SK-N-SH (cell line): ENCODE measurements around the gene ZNF557. TPM values are rescaled to one million over a fixed set of nuclear protein-coding genes. Genes with fewer than 3 reads are reported as not detected.

Experiments
- CTCF ChIA-PET: fragments of 300-600, 350-600 bp; formaldehyde crosslinking; extraction: SDS; loops from one replicate; lab custom pipeline; 2021; lab: Yijun Ruan, JAX
- POLR2A ChIA-PET: fragments of 350-600 bp; sonication (Branson Sonifier 250); formaldehyde crosslinking; extraction: SDS; loops from one replicate; lab custom pipeline; 2020; ENCODE audit warnings: antibody characterized with exemption, inconsistent platforms; lab: Yijun Ruan, JAX
- DNase-seq: peaks from one replicate; pipeline ENCODE4 v3.0.0; 2012
- H2AFZ ChIP-seq: fragments of 200-600 bp; sonication (generic); 2 replicates; pipeline ENCODE4 v1.8.1; 2016; ENCODE audit warnings: antibody characterized with exemption, mild to moderate bottlenecking, low read depth
- H3F3A ChIP-seq: fragments of 200-600 bp; sonication (generic); replicated peaks from 2 replicates; pipeline ENCODE3; 2016; ENCODE audit warnings: antibody characterized with exemption, mild to moderate bottlenecking; ENCODE audit not compliant: insufficient read depth
- H3K27ac ChIP-seq, 2 experiments: fragments of 200-500 bp in 1 of 2; fragments of 200-600 bp in 1 of 2; sonication (Bioruptor generic) in 1 of 2; sonication (generic), shearing (Covaris generic) in 1 of 2; 2 replicates each; pipeline versions ENCODE4 v1.5.1 to v1.6.1; 2014 to 2016; ENCODE audit warnings: low read depth in 2 of 2, inconsistent platforms in 1 of 2, low read length in 1 of 2, mild to moderate bottlenecking in 1 of 2, mixed read lengths in 1 of 2
- H3K27me3 ChIP-seq: fragments of 200-600 bp; sonication (generic), shearing (Covaris generic); 2 replicates; pipeline ENCODE4 v1.6.1; 2016; ENCODE audit warnings: mixed run types; ENCODE audit not compliant: insufficient read depth
- H3K36me3 ChIP-seq, 2 experiments: fragments of 200-500 bp in 1 of 2; fragments of 200-600 bp in 1 of 2; sonication (Bioruptor generic) in 1 of 2; sonication (generic) in 1 of 2; replicated peaks in 1 of 2; 2 replicates each; pipeline versions ENCODE3 to v1.5.1; 2014 to 2016; ENCODE audit warnings: low read length in 1 of 2, mild to moderate bottlenecking in 1 of 2; ENCODE audit not compliant: insufficient read depth in 2 of 2, control insufficient read depth in 1 of 2
- H3K4me1 ChIP-seq, 2 experiments: fragments of 200-500 bp in 1 of 2; fragments of 200-600 bp in 1 of 2; sonication (Bioruptor generic) in 1 of 2; sonication (generic), shearing (Covaris generic) in 1 of 2; 2 replicates each; pipeline versions ENCODE4 v1.5.1 to v1.6.1; 2014 to 2016; ENCODE audit warnings: low read depth in 1 of 2, low read length in 1 of 2, mixed run types in 1 of 2; ENCODE audit not compliant: insufficient read depth in 2 of 2, control insufficient read depth in 1 of 2
- H3K4me2 ChIP-seq: fragments of 200-600 bp; sonication (generic), shearing (Covaris generic); 2 replicates; pipeline ENCODE4 v1.6.1; 2017; ENCODE audit warnings: mixed run types
- H3K4me3 ChIP-seq, 2 experiments: fragments of 200-500 bp in 1 of 2; fragments of 200-600 bp in 1 of 2; sonication (Bioruptor generic) in 1 of 2; sonication (generic), shearing (Covaris generic) in 1 of 2; 2 replicates each; pipeline versions ENCODE4 v1.5.1 to v1.8.1; 2014 to 2016; ENCODE audit warnings: low read depth in 2 of 2, inconsistent platforms in 1 of 2, low read length in 1 of 2, mild to moderate bottlenecking in 1 of 2, mixed read lengths in 1 of 2, moderate library complexity in 1 of 2
- H3K79me2 ChIP-seq: fragments of 200-600 bp; sonication (generic); 2 replicates; pipeline ENCODE4 v1.8.1; 2017; ENCODE audit warnings: mild to moderate bottlenecking; ENCODE audit not compliant: insufficient read depth
- H3K9ac ChIP-seq: fragments of 200-600 bp; sonication (generic); 2 replicates; pipeline ENCODE4 v1.6.1; 2017; ENCODE audit warnings: mixed run types
- H3K9me2 ChIP-seq: fragments of 200-600 bp; sonication (generic); 2 replicates; pipeline ENCODE4 v1.6.1; 2017; ENCODE audit warnings: mixed run types
- H3K9me3 ChIP-seq: fragments of 200-600 bp; sonication (generic); 2 replicates; pipeline ENCODE4 v1.6.1; 2017; ENCODE audit warnings: mixed run types, mild to moderate bottlenecking, moderate library complexity
- H4K20me1 ChIP-seq: fragments of 200-600 bp; sonication (generic); 2 replicates; pipeline ENCODE4 v1.6.1; 2017; ENCODE audit warnings: mild to moderate bottlenecking, mixed run types; ENCODE audit not compliant: insufficient read depth
- CHD2 ChIP-seq: fragments of 150-350 bp; IDR thresholded peaks from 2 replicates; pipeline ENCODE4 v1.6.1; 2018; ENCODE audit warnings: low read length; ENCODE audit not compliant: partially characterized antibody
- ELF1 ChIP-seq: IDR thresholded peaks from 2 replicates; pipeline ENCODE4 v1.4.0; 2012
- EZH2phosphoT487 ChIP-seq: fragments of 200-600 bp; sonication (generic); IDR thresholded peaks from 2 replicates; pipeline ENCODE4 v1.6.1; 2017; ENCODE audit warnings: low read depth, mixed run types, mild to moderate bottlenecking, antibody characterized with exemption, moderate library complexity, borderline replicate concordance
- FOSL2 ChIP-seq: IDR thresholded peaks from 2 replicates; pipeline ENCODE4 v1.4.0; 2012; ENCODE audit warnings: low read depth, mild to moderate bottlenecking, moderate library complexity, borderline replicate concordance
- FOXM1 ChIP-seq: IDR thresholded peaks from 2 replicates; pipeline ENCODE4 v1.4.0; 2012; ENCODE audit warnings: low read depth, mild to moderate bottlenecking
- GABPA ChIP-seq: IDR thresholded peaks from 2 replicates; pipeline ENCODE4 v1.4.0; 2012; ENCODE audit warnings: low read depth, mild to moderate bottlenecking
- MEF2A ChIP-seq: IDR thresholded peaks from 2 replicates; pipeline ENCODE4 v1.4.0; 2012; ENCODE audit warnings: low read depth, borderline replicate concordance
- NRF1 ChIP-seq: IDR thresholded peaks from 2 replicates; pipeline ENCODE4 v1.6.1; 2012; ENCODE audit warnings: low read depth, mild to moderate bottlenecking, low read length
- RAD21 ChIP-seq: IDR thresholded peaks from 2 replicates; pipeline ENCODE4 v1.6.1; 2012; ENCODE audit warnings: mild to moderate bottlenecking, low read length
- RFX5 ChIP-seq: IDR thresholded peaks from 2 replicates; pipeline ENCODE4 v1.6.1; 2012; ENCODE audit warnings: mild to moderate bottlenecking, improper control_type of control experiment, low read length
- RXRA ChIP-seq: IDR thresholded peaks from 2 replicates; pipeline ENCODE4 v1.4.0; 2012; ENCODE audit warnings: low read depth, mild to moderate bottlenecking, borderline replicate concordance
- SIN3A ChIP-seq: IDR thresholded peaks from 2 replicates; pipeline ENCODE4 v1.6.1; 2012; ENCODE audit warnings: low read depth, mild to moderate bottlenecking, low read length, moderate library complexity, borderline replicate concordance
- TAF1 ChIP-seq: IDR thresholded peaks from 2 replicates; pipeline ENCODE4 v1.6.1; 2012; ENCODE audit warnings: low read depth, mild to moderate bottlenecking, low read length, moderate library complexity, borderline replicate concordance
- TCF12 ChIP-seq: IDR thresholded peaks from 2 replicates; pipeline ENCODE4 v1.4.0; 2012
- YY1 ChIP-seq: IDR thresholded peaks from 2 replicates; pipeline ENCODE4 v1.4.0; 2012; ENCODE audit warnings: low read depth, mild to moderate bottlenecking
- WGBS: methylation state at CpG from one replicate; pipeline ENCODE4 v1.1.6; 2017; ENCODE audit warnings: low lambda C conversion rate; 5-methylcytosine and 5-hydroxymethylcytosine counted together
- polyA plus RNA-seq, 3 experiments: library from polyadenylated mRNA; depleted of rRNA; stranded (reverse); fragments of >200 nt; gene quantifications; 2 replicates each; pipeline ENCODE4 v1.2.3, GENCODE V29; 2012
- TF ChIP-seq, protein P1 (sequence below): fragments of 150-350 bp; IDR thresholded peaks from 2 replicates; pipeline ENCODE4 v1.6.1; 2016; ENCODE audit warnings: mild to moderate bottlenecking, low read depth, low read length
- TF ChIP-seq, protein P2 (sequence below): IDR thresholded peaks from 2 replicates; pipeline ENCODE4 v1.4.0; 2012; ENCODE audit warnings: low read depth
- TF ChIP-seq, protein P3 (sequence below): fragments of 150-350 bp; IDR thresholded peaks from 2 replicates; pipeline ENCODE4 v1.6.1; 2017; ENCODE audit warnings: antibody characterized with exemption, low read length, low read depth, borderline replicate concordance
- TF ChIP-seq, protein P4 (sequence below): IDR thresholded peaks from 2 replicates; pipeline ENCODE4 v1.4.0; 2012; ENCODE audit warnings: low read depth, borderline replicate concordance
- TF ChIP-seq, protein P5 (sequence below): fragments of 200-600 bp; sonication (generic); IDR thresholded peaks from 2 replicates; pipeline ENCODE4 v1.6.1; 2017; ENCODE audit warnings: antibody characterized with exemption, mild to moderate bottlenecking, moderate library complexity

ZNF557 gene
- polyA plus RNA-seq, 1 of the 3 experiments (the other 2 are of a cell fraction), result 2.3 TPM

DNA sequence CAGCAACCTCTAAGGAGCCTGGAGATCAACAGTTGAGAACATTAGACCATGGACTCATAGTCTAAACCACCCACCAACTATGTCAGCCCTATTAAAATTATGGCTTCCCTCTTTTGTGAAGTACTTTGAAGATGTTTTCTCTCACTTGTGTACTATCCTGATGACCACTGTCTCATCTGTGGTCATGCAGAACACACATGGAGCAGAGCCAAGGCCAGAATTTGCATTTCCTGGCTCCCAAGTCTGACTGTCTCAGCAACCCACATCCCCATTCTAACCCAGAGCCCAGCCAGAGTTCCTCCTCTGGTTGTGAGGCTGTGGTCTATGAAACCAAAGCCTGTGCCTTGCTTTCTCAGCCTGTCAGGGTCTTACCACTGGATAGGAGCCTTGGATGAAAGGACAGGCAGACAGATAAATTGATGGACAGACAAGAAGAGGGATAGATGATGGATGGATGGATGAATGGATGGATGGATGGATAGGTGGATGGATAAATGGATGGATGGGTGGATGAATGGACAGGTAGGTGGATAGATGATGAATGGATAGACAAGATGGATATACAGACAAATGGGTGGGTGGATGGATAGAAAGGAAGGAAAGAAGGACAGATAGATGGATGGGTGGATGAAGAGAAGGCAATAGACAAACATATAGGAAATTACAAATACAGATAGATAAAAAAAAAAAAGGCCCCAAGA, 35.4 kb downstream of the ZNF557 start:
- no peaks in the 10 kb centered on the region for H3F3A ChIP-seq
- POLR2A ChIA-PET, result no interaction called here

DNA sequence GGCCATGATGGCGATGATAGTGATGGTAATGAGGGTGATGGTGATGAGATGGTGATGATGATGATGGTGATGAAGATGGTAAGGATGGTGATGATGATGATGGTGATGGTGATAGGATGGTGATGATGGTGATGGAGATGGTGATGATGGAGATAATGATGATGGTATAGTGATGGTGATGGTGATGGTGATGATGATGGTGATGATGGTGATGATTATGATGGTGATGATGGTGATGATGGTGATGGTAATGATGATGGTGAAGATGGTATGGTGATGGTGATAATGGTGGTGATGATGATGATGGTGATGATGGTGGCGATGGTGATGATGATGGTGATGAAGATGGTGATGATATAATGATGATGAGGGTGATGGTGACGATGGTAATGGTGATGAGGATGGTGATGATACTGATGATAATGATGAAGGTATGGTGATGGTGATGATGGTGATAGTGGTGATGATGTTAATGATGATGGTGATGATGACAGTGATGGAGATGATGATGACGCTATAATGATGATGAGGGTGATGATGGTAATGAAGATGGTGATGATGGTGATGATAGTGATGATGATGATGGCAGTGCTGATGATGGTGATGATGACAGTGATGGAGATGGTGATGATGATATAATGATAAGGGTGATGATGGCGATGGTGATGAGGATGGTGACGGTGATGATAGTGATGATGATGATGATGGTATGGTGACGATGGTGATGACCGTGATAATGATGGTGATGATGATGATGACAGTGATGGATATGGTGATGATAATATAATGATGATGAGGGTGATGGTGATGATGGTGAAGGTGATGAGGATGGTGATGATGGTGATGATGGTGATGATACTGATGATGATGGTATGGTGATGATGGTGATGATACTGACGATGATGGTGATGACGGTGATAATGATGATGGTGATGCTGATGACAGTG, 37.5 kb downstream of the ZNF557 start:
- Histone ChIP-seq H2AFZ (no peak overlapping the region), H3K36me3 (no peaks in the 10 kb centered on the region), H3K27ac (no peak overlapping the region), H3K4me1 (no peaks in the 10 kb centered on the region), H4K20me1 (no peaks in the 10 kb centered on the region), H3K4me3 (no peak overlapping the region), H3K4me2 (no peak overlapping the region), H3K27me3 (no peaks in the 10 kb centered on the region), H3K9ac (no peak overlapping the region), H3F3A (no peaks in the 10 kb centered on the region), H3K9me2 (no peaks in the 10 kb centered on the region), H3K9me3 (no peaks in the 10 kb centered on the region), H3K79me2 (no peaks in the 10 kb centered on the region)
- 31% methylated on average over 10 of the region's 10 CpGs for WGBS
- no peak for TF ChIP-seq SIN3A
- TF ChIP-seq CHD2, result no peak
- no peak for TF ChIP-seq TAF1
- TF ChIP-seq, protein P1, sequence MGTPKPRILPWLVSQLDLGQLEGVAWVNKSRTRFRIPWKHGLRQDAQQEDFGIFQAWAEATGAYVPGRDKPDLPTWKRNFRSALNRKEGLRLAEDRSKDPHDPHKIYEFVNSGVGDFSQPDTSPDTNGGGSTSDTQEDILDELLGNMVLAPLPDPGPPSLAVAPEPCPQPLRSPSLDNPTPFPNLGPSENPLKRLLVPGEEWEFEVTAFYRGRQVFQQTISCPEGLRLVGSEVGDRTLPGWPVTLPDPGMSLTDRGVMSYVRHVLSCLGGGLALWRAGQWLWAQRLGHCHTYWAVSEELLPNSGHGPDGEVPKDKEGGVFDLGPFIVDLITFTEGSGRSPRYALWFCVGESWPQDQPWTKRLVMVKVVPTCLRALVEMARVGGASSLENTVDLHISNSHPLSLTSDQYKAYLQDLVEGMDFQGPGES, result no peak
- TF ChIP-seq, protein P2, sequence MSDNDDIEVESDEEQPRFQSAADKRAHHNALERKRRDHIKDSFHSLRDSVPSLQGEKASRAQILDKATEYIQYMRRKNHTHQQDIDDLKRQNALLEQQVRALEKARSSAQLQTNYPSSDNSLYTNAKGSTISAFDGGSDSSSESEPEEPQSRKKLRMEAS, result no peak
- TF ChIP-seq RFX5, result no peak
- no peak for TF ChIP-seq GABPA
- TF ChIP-seq, protein P3, sequence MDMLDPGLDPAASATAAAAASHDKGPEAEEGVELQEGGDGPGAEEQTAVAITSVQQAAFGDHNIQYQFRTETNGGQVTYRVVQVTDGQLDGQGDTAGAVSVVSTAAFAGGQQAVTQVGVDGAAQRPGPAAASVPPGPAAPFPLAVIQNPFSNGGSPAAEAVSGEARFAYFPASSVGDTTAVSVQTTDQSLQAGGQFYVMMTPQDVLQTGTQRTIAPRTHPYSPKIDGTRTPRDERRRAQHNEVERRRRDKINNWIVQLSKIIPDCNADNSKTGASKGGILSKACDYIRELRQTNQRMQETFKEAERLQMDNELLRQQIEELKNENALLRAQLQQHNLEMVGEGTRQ, result no peak
- no peak for TF ChIP-seq MEF2A
- no peak for TF ChIP-seq YY1
- no peak for TF ChIP-seq RXRA
- no peak for TF ChIP-seq RAD21
- no peak for TF ChIP-seq FOSL2
- TF ChIP-seq FOXM1, result no peak
- TF ChIP-seq TCF12, result no peak
- POLR2A ChIA-PET, result no interaction called here
- CTCF ChIA-PET, result no interaction called here
- DNase-seq, result no peak

More for the DNA sequence above, 35.4 kb downstream of the ZNF557 start:
- Histone ChIP-seq H3K4me1 (no peaks in the 10 kb centered on the region), H3K9me3 (no peaks in the 10 kb centered on the region), H3K4me2 (no peak overlapping the region), H3K27ac (no peak overlapping the region), H3K9ac (no peak overlapping the region), H4K20me1 (no peaks in the 10 kb centered on the region), H2AFZ (no peak overlapping the region), H3K36me3 (no peaks in the 10 kb centered on the region), H3K79me2 (no peaks in the 10 kb centered on the region), H3K9me2 (no peaks in the 10 kb centered on the region), H3K27me3 (no peaks in the 10 kb centered on the region), H3K4me3 (no peak overlapping the region)
- DNase-seq, result no peak
- no peak for TF ChIP-seq NRF1
- no peak for TF ChIP-seq EZH2phosphoT487
- TF ChIP-seq, protein P4, sequence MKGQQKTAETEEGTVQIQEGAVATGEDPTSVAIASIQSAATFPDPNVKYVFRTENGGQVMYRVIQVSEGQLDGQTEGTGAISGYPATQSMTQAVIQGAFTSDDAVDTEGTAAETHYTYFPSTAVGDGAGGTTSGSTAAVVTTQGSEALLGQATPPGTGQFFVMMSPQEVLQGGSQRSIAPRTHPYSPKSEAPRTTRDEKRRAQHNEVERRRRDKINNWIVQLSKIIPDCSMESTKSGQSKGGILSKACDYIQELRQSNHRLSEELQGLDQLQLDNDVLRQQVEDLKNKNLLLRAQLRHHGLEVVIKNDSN, result no peak
- TF ChIP-seq, protein P5, sequence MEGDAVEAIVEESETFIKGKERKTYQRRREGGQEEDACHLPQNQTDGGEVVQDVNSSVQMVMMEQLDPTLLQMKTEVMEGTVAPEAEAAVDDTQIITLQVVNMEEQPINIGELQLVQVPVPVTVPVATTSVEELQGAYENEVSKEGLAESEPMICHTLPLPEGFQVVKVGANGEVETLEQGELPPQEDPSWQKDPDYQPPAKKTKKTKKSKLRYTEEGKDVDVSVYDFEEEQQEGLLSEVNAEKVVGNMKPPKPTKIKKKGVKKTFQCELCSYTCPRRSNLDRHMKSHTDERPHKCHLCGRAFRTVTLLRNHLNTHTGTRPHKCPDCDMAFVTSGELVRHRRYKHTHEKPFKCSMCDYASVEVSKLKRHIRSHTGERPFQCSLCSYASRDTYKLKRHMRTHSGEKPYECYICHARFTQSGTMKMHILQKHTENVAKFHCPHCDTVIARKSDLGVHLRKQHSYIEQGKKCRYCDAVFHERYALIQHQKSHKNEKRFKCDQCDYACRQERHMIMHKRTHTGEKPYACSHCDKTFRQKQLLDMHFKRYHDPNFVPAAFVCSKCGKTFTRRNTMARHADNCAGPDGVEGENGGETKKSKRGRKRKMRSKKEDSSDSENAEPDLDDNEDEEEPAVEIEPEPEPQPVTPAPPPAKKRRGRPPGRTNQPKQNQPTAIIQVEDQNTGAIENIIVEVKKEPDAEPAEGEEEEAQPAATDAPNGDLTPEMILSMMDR, result no peak
- TF ChIP-seq, protein P2, result no peak
- TF ChIP-seq RXRA, result no peak
- no peak for TF ChIP-seq FOXM1
- no peak for TF ChIP-seq ELF1
- CTCF ChIA-PET, result no interaction called here
